Retina (tissue), 1 donor: ENCODE data around the gene SPATA25.
"Not testable (repeated sequence)": the region's sequence is repeated elsewhere in the genome, so short reads cannot be mapped to it uniquely, and the experiment has no call there.

Source experiments
- DNase-seq: peaks from one replicate; pipeline ENCODE4 v3.0.0-alpha.2; 2016

Gene SPATA25

GRCh38 chr20:45892828-45893500 lies 5.5 kb upstream of the SPATA25 start:
- no peak for DNase-seq

- no peak for DNase-seq
Observed at GRCh38 chr20:45892049-45892825, 4.8 kb upstream of the SPATA25 start.

DNA sequence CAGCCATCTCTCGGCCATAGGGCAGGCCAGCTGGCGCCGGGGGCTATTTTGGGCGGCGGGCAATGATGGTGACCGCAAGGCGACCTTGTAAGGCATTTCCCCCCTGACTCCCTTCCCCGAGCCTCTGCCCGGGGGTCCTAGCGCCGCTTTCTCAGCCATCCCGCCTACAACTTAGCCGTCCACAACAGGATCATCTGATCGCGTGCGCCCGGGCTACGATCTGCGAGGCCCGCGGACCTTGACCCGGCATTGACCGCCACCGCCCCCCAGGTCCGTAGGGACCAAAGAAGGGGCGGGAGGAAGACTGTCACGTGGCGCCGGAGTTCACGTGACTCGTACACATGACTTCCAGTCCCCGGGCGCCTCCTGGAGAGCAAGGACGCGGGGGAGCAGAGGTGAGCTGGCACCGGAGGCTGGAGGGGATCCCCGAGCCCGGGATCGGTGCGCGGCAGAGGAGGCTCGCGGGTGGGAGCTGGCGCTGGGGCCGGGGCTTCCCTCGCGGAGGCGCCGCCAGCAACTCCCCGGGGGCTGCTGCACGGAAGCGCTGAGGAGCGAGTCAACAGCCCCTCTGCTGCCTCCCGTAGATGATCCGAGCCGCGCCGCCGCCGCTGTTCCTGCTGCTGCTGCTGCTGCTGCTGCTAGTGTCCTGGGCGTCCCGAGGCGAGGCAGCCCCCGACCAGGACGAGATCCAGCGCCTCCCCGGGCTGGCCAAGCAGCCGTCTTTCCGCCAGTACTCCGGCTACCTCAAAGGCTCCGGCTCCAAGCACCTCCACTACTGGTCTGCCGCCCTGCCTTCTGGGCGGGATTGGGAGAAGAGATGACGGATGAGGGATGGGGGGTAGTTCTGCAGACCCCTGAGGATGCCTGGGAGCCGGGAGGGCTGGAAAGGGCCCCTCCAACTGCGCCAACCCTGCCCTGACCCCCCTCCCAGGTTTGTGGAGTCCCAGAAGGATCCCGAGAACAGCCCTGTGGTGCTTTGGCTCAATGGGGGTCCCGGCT lies 3.9 kb upstream of the SPATA25 start, which contains the start of the genes CTSA and NEURL2:
TSS of gene CTSA (plus strand) at position 351 of the 999 bp plus-strand sequence. CDS start at position 585, 234 bp downstream.
TSS of gene NEURL2 (minus strand) at position 224 of the 999 bp plus-strand sequence. CDS start at position 7, 217 bp downstream.
- peak; percentile 99 for DNase-seq

GRCh38 chr20:45890077-45890984 lies 2.9 kb upstream of the SPATA25 start:
- peak; percentile 91 for DNase-seq

- DNase-seq: no peak
Observed at GRCh38 chr20:45888681-45889080, 1.3 kb upstream of the SPATA25 start.

DNA sequence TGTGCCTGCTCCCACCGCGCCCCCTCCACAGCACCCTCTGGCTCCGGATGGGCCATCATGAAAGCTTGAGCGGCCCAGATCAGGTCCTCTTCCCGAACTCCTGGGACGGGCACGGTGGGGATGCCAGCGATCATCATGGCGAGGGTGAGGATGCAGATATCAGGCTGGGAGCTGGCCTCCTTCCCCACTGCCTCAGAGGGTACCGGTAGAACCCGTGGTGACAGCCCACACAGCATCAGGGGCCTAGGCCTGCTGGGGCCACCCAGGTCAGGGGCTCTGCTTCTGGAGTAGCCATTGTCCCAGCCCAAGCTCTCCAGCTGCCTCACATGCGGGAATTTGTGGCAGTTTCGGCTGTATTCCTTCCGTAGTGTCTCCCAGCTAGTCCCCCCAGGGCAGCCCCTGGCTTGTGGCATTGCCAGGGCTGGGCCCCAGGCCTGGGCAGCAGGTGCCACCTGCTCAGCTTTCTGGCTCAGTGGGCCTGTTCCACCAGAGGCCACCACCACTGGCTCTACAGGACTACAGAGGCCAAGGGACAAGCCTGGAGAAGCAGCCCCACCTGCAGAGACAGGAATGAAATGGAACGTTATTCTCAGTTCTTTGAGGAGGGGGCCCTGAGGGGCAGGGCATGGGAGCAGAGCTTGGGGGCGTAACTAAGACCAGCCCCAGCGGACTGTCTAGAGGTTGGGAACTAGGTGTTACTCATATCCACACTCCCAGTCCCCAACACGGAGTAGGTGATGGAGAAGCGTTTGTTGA lies 654 bp downstream of the SPATA25 start:
- DNase-seq: no peak

DNA sequence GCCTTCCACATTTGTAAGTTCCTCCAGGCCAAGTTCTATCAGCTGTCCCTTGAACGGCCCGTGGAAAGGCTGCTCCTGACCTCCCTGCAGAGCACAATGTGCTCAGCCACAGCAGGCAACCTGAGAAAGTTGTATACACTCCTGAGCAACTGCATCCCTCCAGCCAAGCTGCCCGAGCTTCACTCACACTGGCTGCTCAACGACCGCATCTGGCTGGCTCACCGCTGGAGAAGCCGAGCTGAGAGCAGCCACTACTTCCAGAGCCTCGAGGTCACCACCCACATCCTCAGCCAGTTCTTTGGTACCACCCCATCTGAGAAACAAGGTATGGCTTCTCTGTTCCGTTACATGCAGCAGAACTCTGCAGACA lies 4.3 kb downstream of the SPATA25 start:
- DNase-seq: no peak

- no peak for DNase-seq
Observed at GRCh38 chr20:45882469-45883099, 4.8 kb downstream of the SPATA25 start.

- peak; percentile 97 for DNase-seq
Observed at GRCh38 chr20:45880988-45881788, 6.2 kb downstream of the SPATA25 start, which contains the start of gene ZSWIM1. ZSWIM1 (plus strand) TSS chr20:45881227; CDS start chr20:45882593, 1,366 bp downstream.

DNA sequence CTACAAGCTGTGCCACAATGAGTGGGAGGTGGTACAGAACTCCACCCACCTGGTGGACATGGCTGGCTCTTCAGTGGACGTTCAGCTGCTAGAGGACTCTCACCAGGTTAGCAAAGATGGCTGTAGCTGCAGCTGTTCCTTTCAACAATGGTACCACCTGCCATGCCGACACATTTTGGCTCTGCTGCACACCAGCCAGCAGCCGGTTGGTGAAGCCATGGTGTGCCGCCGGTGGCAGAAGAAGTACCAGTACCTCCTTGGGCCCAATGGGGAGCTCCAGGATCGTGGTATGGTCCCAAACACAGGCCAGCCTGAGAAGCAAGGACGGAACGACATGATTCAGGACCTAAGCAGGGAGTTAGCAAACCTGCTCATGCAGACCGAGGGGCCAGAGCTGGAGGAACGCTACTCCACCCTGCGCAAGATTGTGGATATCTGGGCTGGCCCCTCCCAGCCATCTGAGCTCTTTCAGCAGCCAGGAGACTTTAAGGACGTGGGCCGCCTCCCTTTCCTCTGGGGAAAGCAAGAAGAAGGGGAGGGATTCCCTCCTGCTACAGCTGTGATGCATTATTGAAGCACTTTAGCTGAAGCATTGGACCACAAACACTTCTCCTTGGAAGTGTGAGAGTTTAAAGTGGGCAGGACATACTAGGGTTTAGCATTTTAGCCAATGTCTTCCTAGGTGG lies 9.2 kb downstream of the SPATA25 start:
- no peak for DNase-seq

DNA sequence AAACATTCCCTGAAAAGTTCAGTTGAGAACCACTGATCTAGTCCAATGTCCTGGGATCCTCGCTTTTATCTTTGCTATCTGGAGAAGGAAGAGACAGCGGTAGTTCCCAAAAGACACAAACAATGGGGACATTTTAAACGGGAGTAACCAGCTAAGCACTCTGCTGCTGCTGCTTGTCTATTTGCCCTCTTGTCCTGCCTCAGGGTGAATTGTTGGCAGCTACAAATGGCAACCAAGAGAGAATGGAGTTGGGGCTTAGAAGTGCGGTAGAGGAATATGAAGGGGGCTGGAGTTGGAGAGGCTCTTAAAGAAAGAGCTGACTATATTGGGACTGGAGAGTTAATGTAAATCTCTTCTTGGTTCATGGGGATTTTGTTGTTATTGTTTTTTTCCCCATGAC lies 12.8 kb downstream of the SPATA25 start:
- DNase-seq: no peak

GRCh38 chr20:45874104-45874481 lies 13.3 kb downstream of the SPATA25 start:
- not testable (repeated sequence) for DNase-seq

DNA sequence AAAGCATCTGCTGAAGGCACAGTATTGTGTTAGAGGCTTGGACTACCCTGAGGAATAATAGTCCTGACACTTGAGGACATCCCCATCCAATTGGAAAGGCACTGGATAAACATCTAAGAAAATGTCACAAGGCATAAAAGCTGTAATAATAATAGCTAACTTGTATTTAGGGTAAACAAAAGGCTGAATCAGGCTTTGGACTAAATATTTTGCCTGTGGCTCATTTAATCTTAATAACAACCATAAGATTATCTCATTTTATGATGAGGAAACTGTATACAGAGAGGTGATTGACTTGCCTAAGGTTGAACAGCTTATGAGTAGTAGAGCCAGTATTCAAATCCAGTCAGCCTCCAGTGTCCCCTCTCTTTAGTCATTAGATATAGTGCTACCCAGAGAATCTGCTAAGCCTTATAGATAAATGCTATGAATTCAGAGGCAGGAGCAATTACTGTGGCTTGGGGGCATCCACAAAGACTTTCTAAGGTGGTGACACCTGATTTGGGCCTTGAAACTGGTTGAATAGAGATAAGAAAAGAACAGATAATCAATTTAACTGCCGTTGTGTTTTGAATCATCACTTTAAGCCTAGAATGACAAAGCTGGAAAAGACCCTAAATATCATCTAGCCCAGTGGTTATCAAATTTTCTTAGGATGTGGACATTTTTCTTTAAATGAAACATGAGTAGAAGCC lies 13.9 kb downstream of the SPATA25 start:
- DNase-seq: no peak

GRCh38 chr20:45872626-45873025 lies 14.8 kb downstream of the SPATA25 start:
- no peak for DNase-seq

GRCh38 chr20:45867819-45868176 lies 19.6 kb downstream of the SPATA25 start:
- DNase-seq: no peak

DNA sequence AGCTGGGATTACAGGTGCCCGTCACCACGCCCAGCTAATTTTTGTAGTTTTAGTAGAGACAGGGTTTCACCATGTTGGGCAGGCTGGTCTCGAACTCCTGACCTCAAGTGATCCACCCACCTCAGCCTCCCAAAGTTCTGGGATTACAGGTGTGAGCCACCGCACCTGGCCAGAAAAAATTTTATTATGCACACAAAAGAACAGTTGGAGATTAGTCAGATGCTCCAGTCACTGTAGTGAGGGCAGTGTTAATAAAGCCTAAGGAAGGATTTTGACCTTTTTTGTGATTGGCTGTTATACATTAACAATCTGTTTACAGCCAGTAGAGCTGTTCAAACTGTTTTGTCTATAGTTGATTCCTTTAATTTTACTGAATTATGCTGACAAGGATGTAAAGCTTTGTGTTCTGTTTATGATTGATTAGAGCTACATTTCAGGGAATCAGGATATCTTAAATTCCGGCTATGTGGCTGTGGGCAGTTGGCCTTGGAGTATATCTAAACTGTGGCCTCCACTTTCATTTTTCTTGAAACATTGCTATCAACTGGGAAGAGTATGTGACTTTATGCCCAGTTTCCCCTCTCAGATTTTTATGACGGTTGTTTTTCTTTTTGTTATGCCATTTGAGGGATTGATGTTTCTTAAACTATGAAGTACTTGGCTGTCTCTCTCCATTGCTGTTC lies 20.1 kb downstream of the SPATA25 start:
- no peak for DNase-seq

DNA sequence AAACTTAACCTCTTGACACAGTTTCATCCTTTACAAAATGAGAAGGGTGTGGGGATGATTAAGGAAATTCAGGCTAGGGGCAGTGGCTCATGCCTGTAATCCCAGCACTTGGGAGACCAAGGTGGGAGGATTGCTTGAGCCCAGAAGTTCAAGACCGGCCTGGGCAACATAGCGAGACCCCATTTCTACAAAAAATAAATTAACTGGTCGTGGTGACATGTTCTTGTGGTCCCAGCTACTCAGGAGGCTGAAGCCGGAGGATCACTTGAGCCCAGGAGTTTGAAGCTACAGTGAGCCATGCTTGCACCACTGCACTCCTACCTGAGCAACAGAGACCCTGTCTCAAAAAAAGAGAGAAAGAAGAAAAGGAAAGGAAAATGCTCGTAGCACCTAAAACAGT lies 21.0 kb downstream of the SPATA25 start:
- DNase-seq: no peak
